T-helper 2 cell treated with Interferon-gamma antibody and Interleukin-4, amounts not matched to agents 100 ng/mL and 5 ng/mL, for 36 hours (primary cell): ENCODE results near the gene SSB. TPM values are rescaled to one million over a fixed set of nuclear protein-coding genes. Genes with fewer than 3 reads are reported as not detected.
"Not testable (repeated sequence)": the region's sequence is repeated elsewhere in the genome, so short reads cannot be mapped to it uniquely, and the experiment has no call there.

Experiments
- intact Hi-C: fragments of 100-400 bp; cut with micrococcal nuclease; formaldehyde crosslinking; loops from one replicate; pipeline ENCODE4 v1.15.1; 2023
- total RNA-seq: library from RNA; stranded (reverse); gene quantifications from 2 replicates; pipeline ENCODE4 v1.2.3, GENCODE V29; 2022

Gene SSB
- total RNA-seq, 1 donor from 2014 or later: 98.9 TPM

- intact Hi-C loops: no loop called here
Observed at GRCh38 chr2:169781249-169782013, 17.2 kb upstream of the SSB start.

DNA sequence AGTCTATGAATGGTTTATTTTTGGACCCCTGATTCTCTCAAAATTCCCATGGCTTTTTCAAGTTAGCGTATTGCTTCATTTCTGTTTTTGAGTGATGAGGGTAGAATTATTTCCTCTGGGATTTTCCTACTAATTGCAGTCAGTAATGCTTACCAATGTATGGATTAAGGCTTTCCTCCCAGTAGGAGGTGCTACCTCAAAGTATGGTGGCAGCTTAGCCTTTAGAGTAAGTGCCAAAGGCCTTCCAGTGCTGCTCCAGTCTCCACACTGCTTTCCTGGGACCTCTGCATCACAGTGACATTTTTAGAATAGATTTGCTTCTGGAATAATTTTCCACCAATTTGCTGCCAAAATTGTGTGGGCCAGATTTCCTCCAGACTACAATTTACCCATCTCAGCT, 16.2 kb upstream of the SSB start:
- intact Hi-C loops: no loop called here

DNA sequence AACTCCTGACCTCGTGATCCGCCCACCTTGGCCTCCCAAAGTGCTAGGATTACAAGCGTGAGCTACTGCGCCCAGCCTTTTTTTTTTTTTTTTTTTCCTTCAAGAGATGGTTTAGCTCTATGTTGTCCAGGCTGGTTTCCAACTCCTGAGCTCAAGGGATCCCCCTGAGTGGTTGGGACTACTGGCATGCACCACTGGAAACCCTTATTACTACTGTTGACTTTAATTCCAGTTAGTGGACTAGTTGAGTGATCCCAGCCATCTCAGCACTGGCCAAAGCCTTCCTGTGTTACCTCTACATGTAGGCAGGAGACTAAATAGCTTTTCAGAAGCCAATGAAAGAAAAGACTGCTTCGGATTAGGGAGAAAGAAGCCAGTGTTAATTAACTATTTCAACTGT, 8.1 kb upstream of the SSB start:
- intact Hi-C loops: no loop called here

GRCh38 chr2:169795181-169795580, 3.5 kb upstream of the SSB start:
- intact Hi-C loops: no loop called here

- intact Hi-C loops: no loop called here
Observed at GRCh38 chr2:169796441-169796840, 2.2 kb upstream of the SSB start.

GRCh38 chr2:169797601-169798000, 1.1 kb upstream of the SSB start:
- intact Hi-C loops: no loop called here

DNA sequence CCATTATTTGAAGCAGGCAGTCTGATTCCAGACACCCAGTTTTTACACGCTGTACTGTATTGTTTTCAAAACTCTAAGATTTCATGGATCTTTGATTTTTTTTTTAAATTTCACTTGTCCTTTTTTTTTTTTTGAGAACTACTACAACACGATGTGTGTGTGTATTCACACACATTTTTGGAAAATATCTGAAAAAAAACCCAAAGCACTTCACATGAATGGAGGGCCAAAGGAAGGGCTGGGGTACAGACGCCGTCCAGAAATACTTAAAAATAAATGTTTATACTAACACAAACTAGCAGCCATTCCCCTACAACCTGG, 314 bp upstream of the SSB start:
- intact Hi-C loops: no loop called here

DNA sequence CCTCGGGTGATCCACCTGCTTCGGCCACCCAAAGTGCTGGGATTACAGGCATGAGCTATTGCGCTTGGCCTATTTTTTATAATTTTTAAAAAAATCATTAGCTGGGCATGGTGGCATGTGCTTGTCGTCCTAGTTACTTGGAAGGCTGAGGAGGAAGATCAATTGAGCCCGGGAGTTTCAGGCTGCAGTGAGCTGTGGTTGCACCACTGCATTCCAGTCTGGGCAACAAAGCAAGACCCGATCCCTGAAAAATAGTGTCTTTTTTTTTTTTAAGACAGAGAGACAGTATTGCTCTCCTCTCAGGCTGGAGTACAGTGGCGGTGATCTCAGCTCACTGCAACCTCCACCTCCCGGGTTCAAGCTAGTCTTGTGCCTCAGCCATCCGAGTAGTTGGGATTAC, 4.8 kb downstream of the SSB start:
- intact Hi-C loops: no loop called here

- intact Hi-C loops: no loop called here
Observed at GRCh38 chr2:169806586-169806985, 7.9 kb downstream of the SSB start.

DNA sequence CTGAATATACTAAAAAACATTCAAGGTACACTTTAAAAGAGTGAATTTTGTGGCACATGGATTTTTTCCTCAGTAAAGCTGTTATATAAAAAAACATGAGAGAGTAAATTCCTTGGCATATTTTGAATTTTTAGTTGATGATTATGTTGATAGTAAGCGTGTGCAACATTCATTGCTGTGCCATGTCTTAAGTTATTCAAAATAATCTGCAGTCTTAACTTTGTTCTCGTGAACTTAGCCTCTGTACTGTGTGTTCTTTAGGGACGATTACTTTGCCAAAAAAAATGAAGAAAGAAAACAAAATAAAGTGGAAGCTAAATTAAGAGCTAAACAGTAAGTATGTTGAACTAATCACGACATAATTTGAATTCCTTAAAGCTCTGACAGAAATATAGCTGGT, 9.6 kb downstream of the SSB start:
- intact Hi-C loops: no loop called here

DNA sequence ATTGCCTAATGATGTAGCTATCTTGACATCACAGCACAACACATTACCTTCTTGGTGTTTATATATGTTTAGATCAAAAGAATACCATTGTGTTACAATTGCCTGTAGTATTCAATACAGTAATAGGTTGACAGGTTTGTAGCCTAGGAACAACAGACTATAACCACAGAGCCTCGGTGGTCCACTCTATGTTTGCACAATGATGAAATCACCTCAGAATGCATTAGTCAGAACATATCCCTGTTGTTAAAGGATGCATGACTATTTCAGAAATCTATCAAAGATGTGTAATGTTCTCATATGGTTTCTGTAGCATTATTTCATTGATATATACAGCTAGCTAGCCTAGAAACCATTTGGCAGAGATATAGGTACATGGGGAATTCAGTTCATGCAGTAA, 17.2 kb downstream of the SSB start:
- intact Hi-C loops: no loop called here

DNA sequence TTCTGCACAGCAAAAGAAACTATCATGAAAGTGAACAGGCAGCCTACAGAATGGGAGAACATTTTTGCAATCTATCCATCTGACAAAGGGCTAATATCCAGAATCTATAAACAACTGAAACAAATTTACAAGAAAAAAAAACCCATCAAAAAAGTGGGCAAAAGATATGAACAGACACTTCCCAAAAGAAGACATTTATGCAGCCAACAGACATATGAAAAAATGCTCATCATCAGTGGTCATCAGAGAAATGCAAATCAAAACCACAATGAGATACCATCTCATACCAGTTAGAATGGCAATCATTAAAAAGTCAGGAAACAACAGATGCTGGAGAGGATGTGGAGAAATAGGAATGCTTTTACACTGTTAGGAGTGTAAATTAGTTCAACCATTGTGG, 18.3 kb downstream of the SSB start:
- intact Hi-C loops: not testable (repeated sequence)

GRCh38 chr2:169817369-169817768, 18.7 kb downstream of the SSB start:
- intact Hi-C loops: not testable (repeated sequence)

GRCh38 chr2:169818241-169818640, 19.6 kb downstream of the SSB start:
- intact Hi-C loops: no loop called here

GRCh38 chr2:169819106-169819505, 20.4 kb downstream of the SSB start:
- intact Hi-C loops: no loop called here

DNA sequence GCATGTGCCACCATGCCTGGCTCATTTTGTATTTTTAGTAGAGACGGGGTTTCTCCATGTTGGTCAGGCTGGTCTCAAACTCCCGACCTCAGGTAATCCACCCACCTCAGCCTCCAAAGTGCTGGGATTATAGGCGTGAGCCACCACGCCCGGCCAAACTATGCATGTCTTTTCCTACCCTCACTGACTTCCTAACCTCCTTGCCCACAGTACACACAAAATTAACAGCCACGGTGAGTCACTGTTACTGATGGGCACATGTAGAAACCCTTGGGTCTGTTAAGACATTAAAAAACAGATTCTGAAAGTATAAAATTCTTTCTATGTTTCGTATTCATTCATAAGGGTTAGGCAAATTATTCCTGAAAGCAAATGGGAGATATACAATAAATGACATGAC, 21.4 kb downstream of the SSB start:
- intact Hi-C loops: not testable (repeated sequence)

GRCh38 chr2:169822036-169822435, 23.4 kb downstream of the SSB start:
- intact Hi-C loops: no loop called here

- intact Hi-C loops: no loop called here
Observed at GRCh38 chr2:169822785-169823392, 24.2 kb downstream of the SSB start.

- intact Hi-C loops: loop anchor here (1.0 kb wide), 2 partner anchors 25 to 345 kb away; partner anchors contain the start of gene BBS5
Observed at GRCh38 chr2:169823996-169824372, 25.3 kb downstream of the SSB start.

- intact Hi-C loops: loop anchor here (1.0 to 5.0 kb wide), 5 partner anchors 25 to 948 kb away; partner anchors contain the start of genes BBS5, ERICH2 and LRP2
Observed at GRCh38 chr2:169824373-169825333, 26.0 kb downstream of the SSB start, which contains the start of gene METTL5. TSS of gene METTL5 (minus strand) at chr2:169824905. CDS start at chr2:169824597, 308 bp downstream.

- intact Hi-C loops: loop anchor here (1.0 to 5.0 kb wide), 6 partner anchors 50 to 945 kb away; partner anchors contain the start of genes CFAP210, ERICH2, FASTKD1 and LRP2
Observed at GRCh38 chr2:169827272-169828140, 28.8 kb downstream of the SSB start, which contains the start of gene UBR3. TSS of gene UBR3 (plus strand) at chr2:169827454. CDS start at chr2:169827508, 54 bp downstream.
